HUES64 (cell line): Measurements from ENCODE around the gene FOXO6.

ENCODE experiments used
- H3K27ac ChIP-seq: 2 replicates; pipeline ENCODE4 v1.7.0; 2013; ENCODE audit warnings: low read depth, low read length, inconsistent platforms
- H3K27me3 ChIP-seq: 2 replicates; pipeline ENCODE4 v1.6.1; 2013; ENCODE audit warnings: mild to moderate bottlenecking, low read length; ENCODE audit not compliant: insufficient read depth
- H3K36me3 ChIP-seq: 2 replicates; pipeline ENCODE4 v1.6.1; 2013; ENCODE audit warnings: mild to moderate bottlenecking, low read length; ENCODE audit not compliant: insufficient read depth
- H3K4me1 ChIP-seq: 2 replicates; pipeline ENCODE4 v1.6.1; 2013; ENCODE audit warnings: mild to moderate bottlenecking, low read length, moderate library complexity; ENCODE audit not compliant: insufficient read depth
- H3K4me3 ChIP-seq: 2 replicates; pipeline ENCODE4 v1.5.1; 2013; ENCODE audit warnings: mild to moderate bottlenecking, low read length, moderate library complexity
- H3K9ac ChIP-seq: 2 replicates; pipeline ENCODE4 v1.6.1; 2013; ENCODE audit warnings: mild to moderate bottlenecking, low read depth, low read length
- H3K9me3 ChIP-seq: 2 replicates; pipeline ENCODE4 v1.6.1; 2013; ENCODE audit warnings: low read depth, low read length; ENCODE audit not compliant: insufficient read depth
- WGBS: fragments of 150-250, 120-280 bp; methylation state at CpG from one replicate; pipeline ENCODE4 v1.1.7; 2013; ENCODE audit warnings: missing lambda C conversion rate; 5-methylcytosine and 5-hydroxymethylcytosine counted together

Gene FOXO6

GRCh38 chr1:41380195-41380594, 19.0 kb downstream of the FOXO6 start:
- H3K9me3 ChIP-seq: no peaks in the 10 kb centered on the region
- no peak overlapping the region for H3K9ac ChIP-seq
- no peak overlapping the region for H3K27ac ChIP-seq
- H3K36me3 ChIP-seq: no peaks in the 10 kb centered on the region
- H3K27me3 ChIP-seq: peaks cover 51% of the 10 kb centered on the region
- 88% methylated on average over 2 of the region's 2 CpGs for WGBS
- peaks cover 6% of the 10 kb centered on the region; the same call in 1 of the 2 replicates for H3K4me1 ChIP-seq
- H3K4me3 ChIP-seq: no peak overlapping the region

- peaks cover 9% of the 10 kb centered on the region; the same call in 1 of the 2 replicates for H3K4me1 ChIP-seq
- peak overlapping the region; percentile 53 for H3K4me3 ChIP-seq
- peak overlapping the region; percentile 66; the same call in 1 of the 2 replicates for H3K9ac ChIP-seq
- H3K36me3 ChIP-seq: no peaks in the 10 kb centered on the region
- no peak overlapping the region for H3K27ac ChIP-seq
- peaks cover 60% of the 10 kb centered on the region for H3K27me3 ChIP-seq
- 30% methylated on average over 29 of the region's 29 CpGs for WGBS
- H3K9me3 ChIP-seq: no peaks in the 10 kb centered on the region
Observed at GRCh38 chr1:41380979-41381691, 19.9 kb downstream of the FOXO6 start.

GRCh38 chr1:41381692-41382479, 20.7 kb downstream of the FOXO6 start:
- Histone ChIP-seq H3K27me3 (peaks cover 66% of the 10 kb centered on the region), H3K9me3 (no peaks in the 10 kb centered on the region), H3K9ac (peak overlapping the region; percentile 66), H3K27ac (no peak overlapping the region; the same call in 1 of the 2 replicates), H3K4me3 (peak overlapping the region; percentile 53), H3K36me3 (no peaks in the 10 kb centered on the region), H3K4me1 (peaks cover 11% of the 10 kb centered on the region; the same call in 1 of the 2 replicates)
- 1% methylated on average over 110 of the region's 112 CpGs for WGBS

- peak overlapping the region; percentile 53 for H3K4me3 ChIP-seq
- no peak overlapping the region; the same call in 1 of the 2 replicates for H3K27ac ChIP-seq
- WGBS: under 1% methylated on average over 43 of the region's 48 CpGs
- no peaks in the 10 kb centered on the region for H3K36me3 ChIP-seq
- peak overlapping the region; percentile 36 for H3K9ac ChIP-seq
- no peaks in the 10 kb centered on the region for H3K9me3 ChIP-seq
- H3K27me3 ChIP-seq: peaks cover 68% of the 10 kb centered on the region
- H3K4me1 ChIP-seq: peaks cover 18% of the 10 kb centered on the region
Observed at GRCh38 chr1:41382480-41383090, 21.4 kb downstream of the FOXO6 start.

GRCh38 chr1:41383094-41383852, 22.0 kb downstream of the FOXO6 start:
- Histone ChIP-seq H3K27ac (no peak overlapping the region), H3K4me1 (peaks cover 23% of the 10 kb centered on the region), H3K27me3 (peaks cover 68% of the 10 kb centered on the region), H3K9me3 (no peaks in the 10 kb centered on the region), H3K4me3 (peak overlapping the region; percentile 53), H3K36me3 (no peaks in the 10 kb centered on the region), H3K9ac (no peak overlapping the region; the same call in 1 of the 2 replicates)
- 3% methylated on average over 45 of the region's 45 CpGs for WGBS

GRCh38 chr1:41384579-41384978, 23.3 kb downstream of the FOXO6 start:
- peaks cover 68% of the 10 kb centered on the region for H3K27me3 ChIP-seq

GRCh38 chr1:41385398-41386195, 24.4 kb downstream of the FOXO6 start:
- Histone ChIP-seq H3K27me3 (peaks cover 60% of the 10 kb centered on the region), H3K9me3 (no peaks in the 10 kb centered on the region), H3K27ac (no peak overlapping the region), H3K9ac (no peak overlapping the region), H3K36me3 (no peaks in the 10 kb centered on the region), H3K4me1 (peaks cover 31% of the 10 kb centered on the region), H3K4me3 (no peak overlapping the region)
- 81% methylated on average over 12 of the region's 12 CpGs for WGBS

More at GRCh38 chr1:41384579-41384978, 23.3 kb downstream of the FOXO6 start:
- Histone ChIP-seq H3K36me3 (no peaks in the 10 kb centered on the region), H3K9ac (no peak overlapping the region), H3K27ac (no peak overlapping the region), H3K4me3 (no peak overlapping the region), H3K9me3 (no peaks in the 10 kb centered on the region), H3K4me1 (peaks cover 31% of the 10 kb centered on the region)

- no peak overlapping the region for H3K9ac ChIP-seq
- no peak overlapping the region for H3K27ac ChIP-seq
- 55% methylated on average over 7 of the region's 7 CpGs for WGBS
- no peaks in the 10 kb centered on the region for H3K36me3 ChIP-seq
- H3K27me3 ChIP-seq: peaks cover 54% of the 10 kb centered on the region
- H3K9me3 ChIP-seq: no peaks in the 10 kb centered on the region
- no peak overlapping the region for H3K4me3 ChIP-seq
- H3K4me1 ChIP-seq: peaks cover 31% of the 10 kb centered on the region
Observed at GRCh38 chr1:41386196-41386663, 25.0 kb downstream of the FOXO6 start.

GRCh38 chr1:41387667-41388091, 26.4 kb downstream of the FOXO6 start:
- 10% methylated on average over 10 of the region's 10 CpGs for WGBS
- no peak overlapping the region for H3K4me3 ChIP-seq
- H3K9me3 ChIP-seq: no peaks in the 10 kb centered on the region

GRCh38 chr1:41388510-41388909, 27.3 kb downstream of the FOXO6 start:
- H3K27me3 ChIP-seq: peaks cover 34% of the 10 kb centered on the region
- H3K4me3 ChIP-seq: no peak overlapping the region
- no peak overlapping the region for H3K27ac ChIP-seq
- H3K36me3 ChIP-seq: no peaks in the 10 kb centered on the region
- 88% methylated on average over 6 of the region's 6 CpGs for WGBS
- no peaks in the 10 kb centered on the region for H3K9me3 ChIP-seq
- H3K9ac ChIP-seq: no peak overlapping the region
- H3K4me1 ChIP-seq: peaks cover 36% of the 10 kb centered on the region

More at GRCh38 chr1:41387667-41388091, 26.4 kb downstream of the FOXO6 start:
- Histone ChIP-seq H3K27ac (no peak overlapping the region), H3K36me3 (no peaks in the 10 kb centered on the region), H3K9ac (no peak overlapping the region), H3K27me3 (peaks cover 42% of the 10 kb centered on the region), H3K4me1 (peaks cover 35% of the 10 kb centered on the region)
